ENCODE data around the gene SLC25A3. TPM values are rescaled to one million over a fixed set of nuclear protein-coding genes. Genes with fewer than 3 reads are reported as not detected.
A peak's percentile ranks its signal among the peaks of the same experiment; 100 is the strongest.
"Not testable (repeated sequence)": the region's sequence is repeated elsewhere in the genome, so short reads cannot be mapped to it uniquely, and the experiment has no call there.

SLC25A3 gene
- total RNA-seq, 2 donors from 2014 or later: 680 to 698 TPM

DNA sequence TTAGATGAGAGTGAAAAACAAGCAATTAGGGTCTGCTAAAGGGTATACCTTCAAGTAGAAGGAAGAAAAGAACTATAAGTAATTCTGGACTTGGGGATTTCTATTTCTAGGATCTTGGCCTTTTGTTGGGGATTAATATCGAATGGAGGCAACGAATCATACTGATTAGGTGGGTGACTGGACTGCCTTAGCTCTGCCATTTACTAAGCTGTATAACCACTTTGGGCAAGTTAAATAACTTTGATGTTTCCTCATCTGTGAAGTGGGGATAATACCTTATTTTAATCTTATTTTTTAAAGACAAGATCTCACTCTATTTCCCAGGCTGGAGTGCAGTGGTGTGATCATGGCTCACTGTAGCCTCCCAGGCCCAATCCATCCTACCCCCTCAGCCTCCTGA is 44.5 kb downstream of the SLC25A3 start:
- no peaks in the 10 kb centered on the region for H3K9me3 ChIP-seq
- no peak overlapping the region for H3K9ac ChIP-seq (ENCODE audit: low read depth in 2 of 2, low read length in 2 of 2)
- H3K27me3 ChIP-seq: no peaks in the 10 kb centered on the region
- TF ChIP-seq, protein P1, sequence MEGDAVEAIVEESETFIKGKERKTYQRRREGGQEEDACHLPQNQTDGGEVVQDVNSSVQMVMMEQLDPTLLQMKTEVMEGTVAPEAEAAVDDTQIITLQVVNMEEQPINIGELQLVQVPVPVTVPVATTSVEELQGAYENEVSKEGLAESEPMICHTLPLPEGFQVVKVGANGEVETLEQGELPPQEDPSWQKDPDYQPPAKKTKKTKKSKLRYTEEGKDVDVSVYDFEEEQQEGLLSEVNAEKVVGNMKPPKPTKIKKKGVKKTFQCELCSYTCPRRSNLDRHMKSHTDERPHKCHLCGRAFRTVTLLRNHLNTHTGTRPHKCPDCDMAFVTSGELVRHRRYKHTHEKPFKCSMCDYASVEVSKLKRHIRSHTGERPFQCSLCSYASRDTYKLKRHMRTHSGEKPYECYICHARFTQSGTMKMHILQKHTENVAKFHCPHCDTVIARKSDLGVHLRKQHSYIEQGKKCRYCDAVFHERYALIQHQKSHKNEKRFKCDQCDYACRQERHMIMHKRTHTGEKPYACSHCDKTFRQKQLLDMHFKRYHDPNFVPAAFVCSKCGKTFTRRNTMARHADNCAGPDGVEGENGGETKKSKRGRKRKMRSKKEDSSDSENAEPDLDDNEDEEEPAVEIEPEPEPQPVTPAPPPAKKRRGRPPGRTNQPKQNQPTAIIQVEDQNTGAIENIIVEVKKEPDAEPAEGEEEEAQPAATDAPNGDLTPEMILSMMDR (IDR thresholded peaks at IDR 0.05): no peak
- H3K4me3 ChIP-seq: no peak overlapping the region
- intact Hi-C loops (cut with DNase I): no loop called here
- DNase-seq: no peak
- no peak overlapping the region for H3K27ac ChIP-seq
- no peaks in the 10 kb centered on the region for H3K36me3 ChIP-seq
- H3K4me1 ChIP-seq: no peaks in the 10 kb centered on the region

DNA sequence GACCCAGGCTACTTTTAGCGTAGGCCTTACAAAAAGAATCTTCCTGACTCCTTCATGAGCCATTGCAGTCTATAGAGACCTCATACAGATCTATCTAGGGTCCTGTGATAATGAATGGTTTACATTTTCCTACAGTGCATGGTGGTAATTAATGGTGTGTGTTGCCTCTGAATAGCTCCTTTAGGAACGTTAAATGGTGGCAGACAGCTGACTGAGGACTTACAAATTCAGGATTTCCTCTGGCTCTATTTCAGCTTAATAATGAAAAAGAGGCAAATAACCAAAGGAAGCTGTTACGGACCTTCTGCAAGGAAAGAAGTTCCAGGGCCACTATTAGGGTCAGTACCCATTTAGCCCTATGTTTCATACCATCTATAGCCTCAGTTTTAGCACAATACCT is 46.0 kb downstream of the SLC25A3 start:
- no peaks in the 10 kb centered on the region for H3K9me3 ChIP-seq
- no peak overlapping the region for H3K27ac ChIP-seq
- intact Hi-C loops (cut with DNase I): no loop called here
- no peaks in the 10 kb centered on the region for H3K4me1 ChIP-seq
- H3K36me3 ChIP-seq: no peaks in the 10 kb centered on the region
- DNase-seq: no peak
- H3K27me3 ChIP-seq: no peaks in the 10 kb centered on the region
- H3K9ac ChIP-seq (ENCODE audit: low read depth in 2 of 2, low read length in 2 of 2): no peak overlapping the region
- H3K4me3 ChIP-seq: no peak overlapping the region
- TF ChIP-seq, protein P1 (IDR thresholded peaks at IDR 0.05): no peak

DNA sequence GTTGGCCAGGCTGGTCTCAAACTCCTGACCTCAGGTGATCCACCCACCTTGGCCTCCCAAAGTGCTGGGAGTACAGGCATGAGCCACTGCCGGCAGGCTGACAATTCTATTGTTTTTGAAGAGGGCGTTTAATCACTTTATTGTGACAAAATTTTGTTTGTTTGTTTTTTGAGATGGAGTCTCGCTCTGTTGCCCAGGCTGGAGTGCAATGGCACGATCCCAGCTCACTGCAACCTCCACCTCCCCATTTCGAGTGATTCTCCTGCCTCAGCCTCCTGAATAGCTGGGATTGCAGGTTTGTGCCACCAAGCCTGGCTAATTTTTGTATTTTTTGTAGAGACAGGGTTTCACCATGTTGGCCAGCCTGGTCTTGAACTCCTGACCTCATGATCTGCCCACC is 49.3 kb downstream of the SLC25A3 start:
- H3K9me3 ChIP-seq; H3K4me3 ChIP-seq; H3K27me3 ChIP-seq; DNase-seq; H3K27ac ChIP-seq; H3K36me3 ChIP-seq; H3K9ac ChIP-seq (ENCODE audit: low read depth in 2 of 2, low read length in 2 of 2); H3K4me1 ChIP-seq; intact Hi-C loops (cut with DNase I): not testable (repeated sequence)

- peak overlapping the region; percentile 99 for H3K27ac ChIP-seq
- DNase-seq: no peak
- intact Hi-C loops (cut with DNase I): no loop called here
- H3K9me3 ChIP-seq: no peaks in the 10 kb centered on the region
- H3K27me3 ChIP-seq: no peaks in the 10 kb centered on the region
- H3K36me3 ChIP-seq: no peaks in the 10 kb centered on the region
- H3K4me1 ChIP-seq: no peaks in the 10 kb centered on the region
- H3K9ac ChIP-seq (ENCODE audit: low read depth in 2 of 2, low read length in 2 of 2): peak overlapping the region; percentile 82 to 98
- H3K4me3 ChIP-seq: peak overlapping the region; percentile 98
- TF ChIP-seq, protein P1 (IDR thresholded peaks at IDR 0.05): no peak
Measured at GRCh38 chr12:98644433-98644711, 50.9 kb downstream of the SLC25A3 start.

- intact Hi-C loops (cut with DNase I): loop anchor here (5.0 kb wide), 1 partner anchor 78 kb away; no protein-coding TSS in a partner anchor
- DNase-seq: peak; percentile 98
Measured at GRCh38 chr12:98644712-98645571, 51.5 kb downstream of the SLC25A3 start, which contains the start of the genes APAF1 and IKBIP. Gene APAF1 (plus strand): TSS chr12:98645290. CDS start chr12:98648360, 3,070 bp downstream. Gene IKBIP (minus strand): TSS chr12:98644788. CDS start chr12:98644701, 87 bp downstream.

More at GRCh38 chr12:98644712-98645571, 51.5 kb downstream of the SLC25A3 start, which contains the start of the genes APAF1 and IKBIP:
- H3K27me3 ChIP-seq: no peaks in the 10 kb centered on the region
- H3K4me1 ChIP-seq: no peaks in the 10 kb centered on the region
- no peaks in the 10 kb centered on the region for H3K36me3 ChIP-seq
- H3K27ac ChIP-seq: peak within 1 kb of the TSS; percentile 99
- peak within 1 kb of the TSS; percentile 98 for H3K4me3 ChIP-seq
- peak within 1 kb of the TSS; percentile 98 for H3K9ac ChIP-seq (ENCODE audit: low read depth in 2 of 2, low read length in 2 of 2)
- H3K9me3 ChIP-seq: no peaks in the 10 kb centered on the region
- TF ChIP-seq, protein P1 (IDR thresholded peaks at IDR 0.05): no peak

Data from colonic mucosa (tissue), 4 donors.